Hematopoietic multipotent progenitor cell treated with erythropoietin and hydrocortisone succinate and interleukin-3 and kit ligand, for 6 days (in vitro differentiated cells): ENCODE results near the gene CBR1.

ENCODE experiments used
- DNase-seq: peaks from one replicate; pipeline ENCODE4 v3.0.0-alpha.2; 2015

CBR1 gene

DNA sequence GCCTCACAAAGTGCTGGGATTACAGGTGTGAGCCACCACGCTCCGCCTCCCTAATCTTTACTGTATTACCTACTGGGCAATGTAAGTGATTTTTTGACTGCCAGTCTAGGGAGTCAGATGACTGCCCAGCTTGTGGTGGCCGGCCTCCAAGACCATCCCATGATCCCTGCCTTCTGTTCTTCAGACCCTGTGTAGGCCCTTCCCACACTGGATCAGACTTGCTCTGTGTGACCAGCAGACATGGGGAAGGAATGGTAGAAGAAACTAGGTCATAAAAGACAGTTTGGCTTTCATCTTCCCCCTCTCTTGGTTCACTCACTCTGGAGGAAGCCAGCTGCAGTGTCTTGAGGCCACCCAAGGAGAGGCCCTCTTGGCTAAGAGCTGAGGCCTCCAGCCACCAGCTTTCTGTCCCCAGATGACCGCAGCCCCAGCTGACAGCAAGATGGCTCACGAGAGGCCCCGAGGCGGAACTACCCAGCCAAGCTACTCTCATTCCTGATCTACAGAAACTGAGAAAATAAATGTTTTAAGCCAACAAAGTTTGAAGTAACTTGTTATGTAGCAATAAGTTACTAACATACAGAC lies 50.6 kb downstream of the CBR1 start:
- DNase-seq, result no peak
